Adrenal gland (tissue), 12 donors: ENCODE results near the gene C10orf105. TPM values are rescaled to one million over a fixed set of nuclear protein-coding genes. Genes with fewer than 3 reads are reported as not detected.

Source experiments
- DNase-seq, 7 donors: peaks; one replicate each; pipeline ENCODE4 v3.0.0-alpha.2; 2019 to 2020
- H3K27ac ChIP-seq, 5 donors: fragments of 200-600 bp; sonication (generic) in 4 of 5; 1 replicate in 3 of 5; 2 replicates in 2 of 5; pipeline versions ENCODE4 v1.5.1 to v1.8.0; 2016 to 2020; ENCODE audit warnings: mild to moderate bottlenecking in 1 of 5
- H3K27me3 ChIP-seq: fragments of 200-600 bp; 2 replicates; pipeline ENCODE4 v1.8.0; 2021
- H3K36me3 ChIP-seq, 2 donors: fragments of 200-600 bp; replicated peaks in 1 of 2; 1 replicate in 1 of 2; 2 replicates in 1 of 2; pipeline versions ENCODE4 v1.5.1 to v1.8.0; 2018 to 2022
- H3K4me1 ChIP-seq, 2 donors: fragments of 200-600 bp; replicated peaks in 1 of 2; 1 replicate in 1 of 2; 2 replicates in 1 of 2; pipeline versions ENCODE4 v1.5.1 to v1.8.0; 2018 to 2021
- H3K4me3 ChIP-seq, 4 donors: fragments of 200-600 bp; sonication (generic) in 3 of 4; one replicate each; pipeline ENCODE4 v1.5.1; 2016 to 2018
- H3K9me3 ChIP-seq, 3 donors: fragments of 200-600 bp; sonication (generic) in 1 of 3; replicated peaks in 1 of 3; 1 replicate in 2 of 3; 2 replicates in 1 of 3; pipeline versions ENCODE4 v1.5.1 to v1.8.0; 2016 to 2021
- CTCF ChIP-seq, 6 experiments: fragments of 450-650 bp in 4 of 6; fragments of 200-600 bp in 2 of 6; sonication (generic) in 1 of 6; IDR thresholded peaks; 1 replicate in 5 of 6; 2 replicates in 1 of 6; pipeline versions ENCODE4 v1.5.1 to v1.8.0; 2016 to 2021; ENCODE audit warnings: antibody characterized with exemption in 6 of 6, mild to moderate bottlenecking in 2 of 6, moderate library complexity in 1 of 6
- POLR2A ChIP-seq, 2 donors: fragments of 450-650 bp; IDR thresholded peaks; one replicate each; pipeline ENCODE4 v1.6.1; 2017; ENCODE audit warnings: antibody characterized with exemption in 2 of 2, mild to moderate bottlenecking in 2 of 2, moderate library complexity in 1 of 2
- WGBS, 4 donors: extraction: QIAGEN DNeasy Blood & Tissue Kit in 2 of 4; methylation state at CpG; one replicate each; pipeline versions ENCODE4 v1.1.5 to v1.1.7; 2013 to 2017; 5-methylcytosine and 5-hydroxymethylcytosine counted together
- intact Hi-C, 2 donors: fragments of 100-400 bp; cut with DNase I; formaldehyde crosslinking; loops; one replicate each; pipeline versions ENCODE4 v1.14.1 to v1.15.0; 2022 to 2023
- polyA plus RNA-seq, 3 donors: library from polyadenylated mRNA; stranded (reverse); fragments of 200-250 nt in 2 of 3; fragments of 350-450 nt in 1 of 3; fragmentation: Illumina TruSeq in 1 of 3; extraction: RNeasy Lipid Tissue Mini Kit (QIAGEN cat#74804) in 1 of 3; gene quantifications; one replicate each; pipeline ENCODE4 v1.2.3, GENCODE V29; 2013 to 2014
- total RNA-seq, 9 donors: library from RNA; depleted of rRNA in 4 of 9; stranded (reverse); fragments of >200 nt in 4 of 9; fragments of 120-200 nt in 1 of 9; fragmentation: NEBNext Ultra II Directional in 1 of 9; extraction: Animal tissue kit (Norgen Biotek cat#: 25700) in 1 of 9; gene quantifications; one replicate each; pipeline versions ENCODE4 v1.1.0 to v1.2.4, GENCODE V29; 2013 to 2023
- donor health status: healthy with polysubstance abuse.
- donor health status: Bipolar disorder and iron deficiency.
- donor health status: DM: yes; HTN: yes; CAD: no.
- donor health status: DM: no; HTN: no; CAD: no.
- donor health status: DM: no; HTN: no; CAD: no.
- donor health status: DM: yes; HTN: yes; CAD: no.

The C10orf105 gene
- total and polyA plus RNA-seq, 12 donors: under 0.01 to 0.48 (median 0.07) TPM; not detected in 2

- WGBS, 4 donors: 38 to 52% (median 41%) methylated on average over 9 of the region's 9 CpGs
- H3K4me3 ChIP-seq: no peak overlapping the region
- no peaks in the 10 kb centered on the region for H3K9me3 ChIP-seq
- DNase-seq: peak in 2 of 7 donors; percentile 21 to 37
- H3K27me3 ChIP-seq: no peaks in the 10 kb centered on the region
- TF ChIP-seq POLR2A (IDR thresholded peaks at IDR 0.05) (no peak), CTCF (IDR thresholded peaks at IDR 0.05) (peak in 2 of 6 experiments; percentile 30 to 31)
- H3K27ac ChIP-seq: peak overlapping the region in 1 of 5 donors; percentile 91
- H3K4me1 ChIP-seq: peaks cover 26 to 37% of the 10 kb centered on the region in 2 donors
- intact Hi-C loops: no loop called here
- H3K36me3 ChIP-seq: no peaks in the 10 kb centered on the region
These were observed 6.5 kb upstream of the C10orf105 start for GRCh38 chr10:71725998-71726579.

GRCh38 chr10:71725249-71725648 is 5.7 kb upstream of the C10orf105 start:
- no peak overlapping the region for H3K27ac ChIP-seq
- intact Hi-C loops: no loop called here
- WGBS, 4 donors: 90 to 100% (median 92%) methylated on average over 1 to 14 of the region's 14 CpGs
- H3K27me3 ChIP-seq: no peaks in the 10 kb centered on the region
- no peaks in the 10 kb centered on the region for H3K9me3 ChIP-seq
- no peaks in the 10 kb centered on the region for H3K36me3 ChIP-seq
- no peak overlapping the region for H3K4me3 ChIP-seq
- no peak for TF ChIP-seq CTCF (IDR thresholded peaks at IDR 0.05)
- no peak for TF ChIP-seq POLR2A (IDR thresholded peaks at IDR 0.05)
- no peak for DNase-seq
- peaks cover 26 to 37% of the 10 kb centered on the region in 2 donors for H3K4me1 ChIP-seq

GRCh38 chr10:71724539-71724938 is 5.0 kb upstream of the C10orf105 start:
- WGBS, 4 donors: 87 to 91% (median 89%) methylated on average over 6 of the region's 6 CpGs
- no peak for TF ChIP-seq POLR2A (IDR thresholded peaks at IDR 0.05)
- TF ChIP-seq CTCF (IDR thresholded peaks at IDR 0.05): no peak
- no peaks in the 10 kb centered on the region for H3K27me3 ChIP-seq
- H3K36me3 ChIP-seq: no peaks in the 10 kb centered on the region
- no peak overlapping the region for H3K4me3 ChIP-seq
- H3K4me1 ChIP-seq: peaks cover 26 to 37% of the 10 kb centered on the region in 2 donors
- DNase-seq: no peak
- intact Hi-C loops: loop anchor here in 1 of 2 donors (5.0 kb wide), 1 partner anchor 73 kb away; no protein-coding TSS in a partner anchor
- H3K27ac ChIP-seq: no peak overlapping the region
- H3K9me3 ChIP-seq: no peaks in the 10 kb centered on the region

- WGBS, 4 donors: 87 to 94% (median 90%) methylated on average over 9 to 11 of the region's 11 CpGs
- DNase-seq: no peak
These were observed 3.7 kb upstream of the C10orf105 start for GRCh38 chr10:71723311-71723710.

More at GRCh38 chr10:71723311-71723710, 3.7 kb upstream of the C10orf105 start:
- intact Hi-C loops: loop anchor here in 1 of 2 donors (5.0 kb wide), 1 partner anchor 74 kb away; no protein-coding TSS in a partner anchor
- Histone ChIP-seq H3K36me3 (no peaks in the 10 kb centered on the region), H3K27me3 (no peaks in the 10 kb centered on the region), H3K4me1 (peaks cover 14 to 24% of the 10 kb centered on the region in 2 donors), H3K9me3 (no peaks in the 10 kb centered on the region), H3K4me3 (no peak overlapping the region), H3K27ac (no peak overlapping the region)
- no peak for TF ChIP-seq CTCF (IDR thresholded peaks at IDR 0.05)
- TF ChIP-seq POLR2A (IDR thresholded peaks at IDR 0.05): no peak
